H1 (cell line): ENCODE results near the gene PPP2R2D. TPM values are rescaled to one million over a fixed set of nuclear protein-coding genes. Genes with fewer than 3 reads are reported as not detected.

Experiments
- CTCF ChIA-PET: fragments of 300-600 bp; sonication (Branson Sonifier 250); formaldehyde crosslinking; loops from one replicate; lab custom pipeline; 2021; ENCODE audit not compliant: partially characterized antibody; lab: Charles Lee
- POLR2A ChIA-PET: fragments of 300-600 bp; sonication (Branson Sonifier 250); formaldehyde crosslinking; loops from one replicate; lab custom pipeline; 2021; ENCODE audit warnings: inconsistent platforms; ENCODE audit not compliant: partially characterized antibody; lab: Charles Lee
- DNase-seq, 2 experiments: peaks; one replicate each; pipeline versions ENCODE4 v3.0.0 to v3.0.0-alpha.2; 2010 to 2022; ENCODE audit warnings: low spot score in 2 of 2, low read depth in 1 of 2, mixed read lengths in 1 of 2
- FAIRE-seq: peaks from 2 replicates; lab custom pipeline; 2011; peaks lifted over from hg19 to GRCh38; lab: Jason Lieb, UNC
- H2AFZ ChIP-seq: 2 replicates; pipeline ENCODE4 v1.8.1; 2012; ENCODE audit warnings: low read length, inconsistent platforms
- H2AK5ac ChIP-seq: 2 replicates; pipeline ENCODE4 v1.6.1; 2013; ENCODE audit warnings: low read depth, low read length
- H2BK120ac ChIP-seq: replicated peaks from 2 replicates; pipeline ENCODE3; 2013; ENCODE audit warnings: low read depth, low read length, inconsistent platforms
- H2BK12ac ChIP-seq: 2 replicates; pipeline ENCODE4 v1.6.1; 2013; ENCODE audit warnings: low read depth, low read length
- H2BK15ac ChIP-seq: 2 replicates; pipeline ENCODE4 v1.6.1; 2013; ENCODE audit warnings: low read length
- H2BK20ac ChIP-seq: 2 replicates; pipeline ENCODE4 v1.6.1; 2013; ENCODE audit warnings: low read length
- H2BK5ac ChIP-seq: 2 replicates; pipeline ENCODE4 v1.6.1; 2013; ENCODE audit warnings: low read depth, low read length
- H3K14ac ChIP-seq: 2 replicates; pipeline ENCODE4 v1.6.1; 2013; ENCODE audit warnings: inconsistent platforms; ENCODE audit not compliant: insufficient read length
- H3K18ac ChIP-seq: 2 replicates; pipeline ENCODE4 v1.6.1; 2013; ENCODE audit warnings: low read length; ENCODE audit errors: extremely low read depth
- H3K23ac ChIP-seq: 2 replicates; pipeline ENCODE4 v1.6.1; 2013; ENCODE audit warnings: inconsistent platforms; ENCODE audit not compliant: insufficient read length
- H3K23me2 ChIP-seq: 2 replicates; pipeline ENCODE4 v1.6.1; 2013; ENCODE audit warnings: low read depth, low read length
- H3K27ac ChIP-seq: 2 replicates; pipeline ENCODE4 v1.6.1; 2011; ENCODE audit warnings: low read depth, low read length, inconsistent platforms
- H3K27me3 ChIP-seq, 4 experiments: replicated peaks in 1 of 4; 1 replicate in 1 of 4; 2 replicates in 3 of 4; pipeline versions ENCODE4 v1.6.1 to v1.8.1; 2011 to 2013; ENCODE audit warnings: low read length in 3 of 4, mild to moderate bottlenecking in 3 of 4, inconsistent platforms in 2 of 4, mixed read lengths in 2 of 4, moderate library complexity in 1 of 4; ENCODE audit not compliant: control insufficient read depth in 3 of 4, insufficient read depth in 3 of 4; ENCODE audit errors: extremely low read depth in 1 of 4
- H3K36me3 ChIP-seq, 4 experiments: 2 replicates each; pipeline versions ENCODE4 v1.6.1 to v1.8.1; 2011 to 2013; ENCODE audit warnings: mild to moderate bottlenecking in 4 of 4, low read length in 3 of 4, moderate library complexity in 2 of 4, control low read depth in 1 of 4, inconsistent platforms in 1 of 4; ENCODE audit not compliant: insufficient read depth in 4 of 4, control insufficient read depth in 2 of 4
- H3K4ac ChIP-seq: replicated peaks from 2 replicates; pipeline ENCODE3; 2013; ENCODE audit warnings: low read length, low read depth, mixed read lengths, inconsistent platforms; ENCODE audit not compliant: insufficient read length
- H3K4me1 ChIP-seq, 4 experiments: replicated peaks in 1 of 4; 1 replicate in 1 of 4; 2 replicates in 3 of 4; pipeline versions ENCODE4 v1.6.1 to v1.8.1; 2011 to 2013; ENCODE audit warnings: low read length in 3 of 4, inconsistent platforms in 2 of 4, mixed read lengths in 1 of 4; ENCODE audit not compliant: insufficient read depth in 4 of 4, control insufficient read depth in 3 of 4
- H3K4me2 ChIP-seq, 2 experiments: 2 replicates each; pipeline versions ENCODE4 v1.6.1 to v1.8.1; 2011 to 2013; ENCODE audit warnings: low read depth in 2 of 2, low read length in 2 of 2, control low read depth in 1 of 2, inconsistent platforms in 1 of 2, mild to moderate bottlenecking in 1 of 2; ENCODE audit not compliant: insufficient read depth in 1 of 2
- H3K4me3 ChIP-seq, 4 experiments: fragments of 200-600, 300-600 bp in 1 of 4; sonication (generic), shearing (Covaris generic), sonication (Bioruptor Twin) in 1 of 4; 2 replicates each; pipeline versions ENCODE4 v1.5.1 to v1.8.1; 2011 to 2016; ENCODE audit warnings: low read length in 4 of 4, low read depth in 3 of 4, control low read depth in 2 of 4, inconsistent platforms in 2 of 4, mild to moderate bottlenecking in 2 of 4, mixed read lengths in 1 of 4, moderate library complexity in 1 of 4; ENCODE audit not compliant: insufficient read depth in 2 of 4; ENCODE audit errors: extremely low read depth in 1 of 4
- H3K56ac ChIP-seq: replicated peaks from 2 replicates; pipeline ENCODE3; 2013; ENCODE audit warnings: low read depth, mild to moderate bottlenecking, mixed read lengths, low read length, inconsistent platforms; ENCODE audit not compliant: insufficient read length
- H3K79me1 ChIP-seq: 2 replicates; pipeline ENCODE4 v1.6.1; 2013; ENCODE audit warnings: low read depth, low read length, control low read depth
- H3K79me2 ChIP-seq, 2 experiments: 2 replicates each; pipeline versions ENCODE4 v1.6.1 to v1.8.1; 2012 to 2013; ENCODE audit warnings: low read length in 2 of 2, mild to moderate bottlenecking in 2 of 2, inconsistent platforms in 1 of 2; ENCODE audit not compliant: insufficient read depth in 2 of 2, control insufficient read depth in 1 of 2
- H3K9ac ChIP-seq, 4 experiments: replicated peaks in 1 of 4; 1 replicate in 1 of 4; 2 replicates in 3 of 4; pipeline versions ENCODE4 v1.6.1 to v1.8.1; 2011 to 2013; ENCODE audit warnings: low read depth in 3 of 4, low read length in 3 of 4, control low read depth in 2 of 4, mild to moderate bottlenecking in 2 of 4, moderate library complexity in 2 of 4, inconsistent platforms in 1 of 4; ENCODE audit errors: extremely low read depth in 1 of 4
- H3K9me3 ChIP-seq, 2 experiments: 2 replicates each; pipeline versions ENCODE4 v1.6.1 to v1.8.1; 2012 to 2013; ENCODE audit warnings: mild to moderate bottlenecking in 2 of 2, moderate library complexity in 2 of 2, control low read depth in 1 of 2, inconsistent platforms in 1 of 2, low read depth in 1 of 2, low read length in 1 of 2, mixed read lengths in 1 of 2; ENCODE audit not compliant: insufficient read depth in 2 of 2
- H4K20me1 ChIP-seq, 2 experiments: replicated peaks in 1 of 2; 2 replicates each; pipeline versions ENCODE3 to v1.8.1; 2011 to 2013; ENCODE audit warnings: inconsistent platforms in 2 of 2, low read length in 2 of 2, mild to moderate bottlenecking in 1 of 2; ENCODE audit not compliant: insufficient read depth in 2 of 2, control insufficient read depth in 1 of 2
- H4K5ac ChIP-seq: 2 replicates; pipeline ENCODE4 v1.6.1; 2013; ENCODE audit warnings: low read length, low read depth, mixed read lengths, inconsistent platforms; ENCODE audit not compliant: insufficient read length
- H4K8ac ChIP-seq: 2 replicates; pipeline ENCODE4 v1.8.0; 2013; ENCODE audit warnings: mild to moderate bottlenecking, moderate library complexity, low read length, inconsistent platforms; ENCODE audit not compliant: insufficient read depth; ENCODE audit errors: extremely low read depth
- H4K91ac ChIP-seq: replicated peaks from 2 replicates; pipeline ENCODE3; 2013; ENCODE audit warnings: low read length, mixed read lengths, inconsistent platforms; ENCODE audit not compliant: insufficient read length
- CHD2 ChIP-seq: IDR thresholded peaks from 2 replicates; pipeline ENCODE4 v1.6.1; 2012; ENCODE audit warnings: low read length, improper control_type of control experiment
- CTCF ChIP-seq, 3 experiments: IDR thresholded peaks; 1 replicate in 2 of 3; 2 replicates in 1 of 3; pipeline versions ENCODE4 v1.5.1 to v1.6.1; 2011; ENCODE audit warnings: low read length in 3 of 3, mild to moderate bottlenecking in 3 of 3, inconsistent platforms in 2 of 3, low read depth in 1 of 3, moderate library complexity in 1 of 3; ENCODE audit not compliant: insufficient read depth in 1 of 3; ENCODE audit errors: control extremely low read depth in 1 of 3
- RAD21 ChIP-seq, 2 experiments: IDR thresholded peaks in 1 of 2; conservative IDR thresholded peaks in 1 of 2; 2 replicates each; pipeline ENCODE4 v1.6.1; 2011; ENCODE audit warnings: low read depth in 2 of 2, low read length in 2 of 2, improper control_type of control experiment in 1 of 2, inconsistent platforms in 1 of 2, mild to moderate bottlenecking in 1 of 2, moderate library complexity in 1 of 2
- WGBS, 2 experiments: shearing (Covaris generic) in 1 of 2; methylation state at CpG; one replicate each; pipeline versions ENCODE4 v1.1.6 to v1.1.7; 2013 to 2015; ENCODE audit warnings: low lambda C conversion rate in 2 of 2, mixed read lengths in 2 of 2, inconsistent platforms in 1 of 2, low coverage in 1 of 2, missing lambda C conversion rate in 1 of 2; ENCODE audit not compliant: insufficient replicate concordance in 2 of 2, insufficient coverage in 1 of 2, insufficient read length in 1 of 2; ENCODE audit errors: extremely low coverage in 1 of 2, missing lambda C conversion rate in 1 of 2; 5-methylcytosine and 5-hydroxymethylcytosine counted together
- polyA plus RNA-seq, 7 experiments: library from polyadenylated mRNA; depleted of rRNA in 3 of 7; stranded (reverse) in 5 of 7; unstranded in 2 of 7; fragments of >200 nt in 5 of 7; fragments of 200-250 nt in 2 of 7; gene quantifications; 1 replicate in 5 of 7; 2 replicates in 1 of 7; 4 replicates in 1 of 7; pipeline versions ENCODE4 v1.2.1 to v1.2.3, GENCODE V29; 2011 to 2013; ENCODE audit warnings: missing spikeins in 2 of 7, mixed read lengths in 2 of 7
- total RNA-seq: library from RNA; stranded (reverse); fragmentation: NEBNext Ultra II Directional; extraction: Animal tissue kit (Norgen Biotek cat#: 25700); gene quantifications from 2 replicates; pipeline ENCODE4 v1.2.1, GENCODE V29; 2021

PPP2R2D gene
- total and polyA plus RNA-seq, 2 of the 8 experiments (the other 6 are each of a cell fraction or from before 2014, with no cell fraction given) = 25.4 to 32.8 TPM

- 87% methylated on average over 22 of the region's 25 CpGs; no CpG with 5 or more reads in 1 of the 2 experiments for WGBS, 2 experiments
- H3K23me2 ChIP-seq = peaks cover 6% of the 10 kb centered on the region; the same call in 1 of the 2 replicates
- 0 out of 2 replicates have a peak overlapping the region, but pooled peaks have one; percentile 65 for H4K8ac ChIP-seq
- CTCF ChIA-PET = interaction anchor here (0.7 to 2.2 kb wide), 12 partner anchors 8 to 294 kb away, joined by 3 to 5 read pairs (median 4); no protein-coding TSS in a partner anchor
- no peak for FAIRE-seq
- TF ChIP-seq CHD2 (no peak), RAD21 (IDR thresholded peaks at IDR 0.05 in 1 of 2, conservative IDR thresholded peaks at IDR 0.05 in 1 of 2; ENCODE audit: low read depth in 2 of 2, low read length in 2 of 2) (peak; percentile 39 to 42), CTCF (IDR thresholded peaks at IDR 0.05; ENCODE audit: control extremely low read depth in 1 of 3, insufficient read depth in 1 of 3, low read depth in 1 of 3, low read length in 3 of 3) (peak in 2 of 3 experiments; percentile 5 to 36; a peak in 3 of 4 replicates)
- no peak overlapping the region for H4K5ac ChIP-seq
- H3K4me3 ChIP-seq = no peak overlapping the region
- no peak overlapping the region for H2BK15ac ChIP-seq
- H2BK120ac ChIP-seq = no peak overlapping the region
- H3K4me1 ChIP-seq = no peaks in the 10 kb centered on the region; a peak in 1 of 7 replicates
- H3K18ac ChIP-seq = no peak overlapping the region
- H4K20me1 ChIP-seq = peaks cover 0 to 1% of the 10 kb centered on the region in 2 experiments
- no peaks in the 10 kb centered on the region for H3K27me3 ChIP-seq
- POLR2A ChIA-PET = no interaction called here
- no peak overlapping the region for H3K14ac ChIP-seq
- H3K79me1 ChIP-seq = no peaks in the 10 kb centered on the region
- no peaks in the 10 kb centered on the region for H3K79me2 ChIP-seq
- H2BK5ac ChIP-seq = no peak overlapping the region
- H2BK20ac ChIP-seq = no peak overlapping the region
- no peak overlapping the region for H2AK5ac ChIP-seq
- no peak overlapping the region for H3K27ac ChIP-seq
- H2AFZ ChIP-seq = no peak overlapping the region
- no peak overlapping the region for H3K4ac ChIP-seq
- no peaks in the 10 kb centered on the region for H3K36me3 ChIP-seq
- no peak overlapping the region for H3K9ac ChIP-seq
- H3K56ac ChIP-seq = no peak overlapping the region
- no peak overlapping the region for H3K4me2 ChIP-seq
- peak in 1 of 2 experiments; percentile 45 for DNase-seq
- H2BK12ac ChIP-seq = no peak overlapping the region
- H3K23ac ChIP-seq = no peak overlapping the region
- H4K91ac ChIP-seq = no peak overlapping the region
- H3K9me3 ChIP-seq = no peaks in the 10 kb centered on the region
Observed at GRCh38 chr10:131852823-131853609, 47.8 kb upstream of the PPP2R2D start.
